ENCODE data around the gene ENKD1. TPM values are rescaled to one million over a fixed set of nuclear protein-coding genes. Genes with fewer than 3 reads are reported as not detected.

ENKD1 gene
- total RNA-seq, 3 donors from 2014 or later, result 18.6 to 21.0 (median 20.1) TPM

- peaks cover 28 to 88% of the 10 kb centered on the region in 2 donors for H3K27me3 ChIP-seq
- intact Hi-C loops (cut with DNase I; ENCODE audit: low total_unique reads), result no loop called here
- no peak for TF ChIP-seq POLR2AphosphoS5 (IDR thresholded peaks at IDR 0.05)
- TF ChIP-seq CTCF (IDR thresholded peaks at IDR 0.05), result no peak
- no peak for TF ChIP-seq POLR2A (IDR thresholded peaks at IDR 0.05)
- H3K9me3 ChIP-seq, result no peaks in the 10 kb centered on the region
- peaks cover 0 to 11% of the 10 kb centered on the region in 2 donors for H3K4me1 ChIP-seq
- H3K36me3 ChIP-seq, result no peaks in the 10 kb centered on the region
- no peak overlapping the region for H3K27ac ChIP-seq
- peak overlapping the region in 1 of 3 donors; percentile 48 for H3K4me3 ChIP-seq
- no peak for DNase-seq (ENCODE audit: low spot score in 2 of 2)
Observed at GRCh38 chr16:67649494-67649931, 17.0 kb downstream of the ENKD1 start.

- TF ChIP-seq POLR2AphosphoS5 (IDR thresholded peaks at IDR 0.05), result no peak
- no peak for TF ChIP-seq CTCF (IDR thresholded peaks at IDR 0.05)
- TF ChIP-seq POLR2A (IDR thresholded peaks at IDR 0.05), result no peak
- no peak for DNase-seq (ENCODE audit: low spot score in 2 of 2)
- Histone ChIP-seq H3K4me3 (peak overlapping the region in 1 of 3 donors; percentile 47), H3K36me3 (no peaks in the 10 kb centered on the region), H3K9me3 (no peaks in the 10 kb centered on the region), H3K27ac (no peak overlapping the region), H3K27me3 (peaks cover 24 to 82% of the 10 kb centered on the region in 2 donors), H3K4me1 (peaks cover 0 to 11% of the 10 kb centered on the region in 2 donors)
- intact Hi-C loops (cut with DNase I; ENCODE audit: low total_unique reads), result no loop called here
Observed at GRCh38 chr16:67648764-67649407, 17.7 kb downstream of the ENKD1 start.

GRCh38 chr16:67648088-67648763, 18.3 kb downstream of the ENKD1 start:
- Histone ChIP-seq H3K4me1 (peaks cover 0 to 6% of the 10 kb centered on the region in 2 donors), H3K27me3 (peaks cover 20 to 76% of the 10 kb centered on the region in 2 donors), H3K36me3 (no peaks in the 10 kb centered on the region), H3K9me3 (no peaks in the 10 kb centered on the region), H3K4me3 (peak overlapping the region in 1 of 3 donors; percentile 47), H3K27ac (no peak overlapping the region)
- intact Hi-C loops (cut with DNase I; ENCODE audit: low total_unique reads), result no loop called here
- TF ChIP-seq POLR2AphosphoS5 (IDR thresholded peaks at IDR 0.05) (no peak), POLR2A (IDR thresholded peaks at IDR 0.05) (no peak), CTCF (IDR thresholded peaks at IDR 0.05) (no peak)
- no peak for DNase-seq (ENCODE audit: low spot score in 2 of 2)

- H3K9me3 ChIP-seq, result no peaks in the 10 kb centered on the region
- TF ChIP-seq POLR2A (IDR thresholded peaks at IDR 0.05), result no peak
- TF ChIP-seq POLR2AphosphoS5 (IDR thresholded peaks at IDR 0.05), result no peak
- TF ChIP-seq CTCF (IDR thresholded peaks at IDR 0.05), result no peak
- no peak overlapping the region for H3K27ac ChIP-seq
- peaks cover 20 to 74% of the 10 kb centered on the region in 2 donors for H3K27me3 ChIP-seq
- no peaks in the 10 kb centered on the region for H3K36me3 ChIP-seq
- H3K4me3 ChIP-seq, result no peak overlapping the region
- H3K4me1 ChIP-seq, result peaks cover 0 to under 1% of the 10 kb centered on the region in 2 donors
- intact Hi-C loops (cut with DNase I; ENCODE audit: low total_unique reads), result no loop called here
- no peak for DNase-seq (ENCODE audit: low spot score in 2 of 2)
Observed at GRCh38 chr16:67647681-67648080, 18.9 kb downstream of the ENKD1 start.

- intact Hi-C loops (cut with DNase I; ENCODE audit: low total_unique reads), result no loop called here
- Histone ChIP-seq H3K4me1 (no peaks in the 10 kb centered on the region), H3K27me3 (peaks cover 20 to 70% of the 10 kb centered on the region in 2 donors), H3K36me3 (no peaks in the 10 kb centered on the region), H3K27ac (no peak overlapping the region), H3K4me3 (no peak overlapping the region), H3K9me3 (no peaks in the 10 kb centered on the region)
- TF ChIP-seq POLR2A (IDR thresholded peaks at IDR 0.05) (no peak), POLR2AphosphoS5 (IDR thresholded peaks at IDR 0.05) (no peak), CTCF (IDR thresholded peaks at IDR 0.05) (no peak)
- DNase-seq (ENCODE audit: low spot score in 2 of 2), result no peak
Observed at GRCh38 chr16:67647111-67647651, 19.4 kb downstream of the ENKD1 start.
